Activated T-cell treated with anti-CD3 and anti-CD28 coated beads, Interleukin-2, amount 50 U/mL, for 4 hours (primary cell): ENCODE data around the gene MIEF2. TPM values are rescaled to one million over a fixed set of nuclear protein-coding genes. Genes with fewer than 3 reads are reported as not detected.
"Not testable (repeated sequence)": the region's sequence is repeated elsewhere in the genome, so short reads cannot be mapped to it uniquely, and the experiment has no call there.

Experiments used
- ATAC-seq, 2 donors: fragments of 200-7000 bp; cut with Tn5 transposase; one replicate each; pipeline ENCODE4 v1.10.0; 2021
- DNase-seq: peaks from one replicate; pipeline ENCODE4 v3.0.0-alpha.2; 2020
- H3K27me3 Mint-ChIP-seq: one replicate; pipeline ENCODE4 v1.8.0; 2021; ENCODE audit warnings: low read depth, mixed read lengths
- H3K36me3 Mint-ChIP-seq: one replicate; pipeline ENCODE4 v1.8.0; 2022; ENCODE audit warnings: mixed read lengths; ENCODE audit not compliant: insufficient read depth
- H3K4me1 Mint-ChIP-seq: one replicate; pipeline ENCODE4 v1.8.0; 2021; ENCODE audit warnings: low read depth, mixed read lengths
- H3K4me3 Mint-ChIP-seq: one replicate; pipeline ENCODE4 v1.8.0; 2021; ENCODE audit warnings: mild to moderate bottlenecking, moderate library complexity, mixed read lengths
- H3K9me3 Mint-ChIP-seq: one replicate; pipeline ENCODE4 v1.8.0; 2021; ENCODE audit warnings: mixed read lengths
- total RNA-seq, 3 donors: library from RNA; stranded (reverse); gene quantifications; one replicate each; pipeline ENCODE4 v1.2.1, GENCODE V29; 2021

The MIEF2 gene
- total RNA-seq, 3 donors from 2014 or later, result 1.5 to 3.0 (median 2.1) TPM

GRCh38 chr17:18278867-18279266 is 18.4 kb downstream of the MIEF2 start:
- H3K36me3 Mint-ChIP-seq, result peaks cover 24% of the 10 kb centered on the region
- H3K4me3 Mint-ChIP-seq, result no peak overlapping the region
- DNase-seq (no peak), ATAC-seq (no peak)
- no peaks in the 10 kb centered on the region for H3K27me3 Mint-ChIP-seq
- no peaks in the 10 kb centered on the region for H3K9me3 Mint-ChIP-seq
- no peaks in the 10 kb centered on the region for H3K4me1 Mint-ChIP-seq

- Mint-ChIP-seq H3K9me3 (no peaks in the 10 kb centered on the region), H3K4me1 (no peaks in the 10 kb centered on the region), H3K36me3 (peaks cover 34% of the 10 kb centered on the region), H3K27me3 (no peaks in the 10 kb centered on the region), H3K4me3 (no peak overlapping the region)
- no peak for ATAC-seq
- no peak for DNase-seq
These were observed 19.8 kb downstream of the MIEF2 start for GRCh38 chr17:18280249-18280648.

- H3K27me3 Mint-ChIP-seq, result no peaks in the 10 kb centered on the region
These were observed 20.4 kb downstream of the MIEF2 start for GRCh38 chr17:18280766-18281371.

GRCh38 chr17:18281788-18282187 is 21.3 kb downstream of the MIEF2 start:
- ATAC-seq, result no peak
- no peaks in the 10 kb centered on the region for H3K4me1 Mint-ChIP-seq
- no peaks in the 10 kb centered on the region for H3K9me3 Mint-ChIP-seq
- no peak overlapping the region for H3K4me3 Mint-ChIP-seq
- no peak for DNase-seq
- peaks cover 37% of the 10 kb centered on the region for H3K36me3 Mint-ChIP-seq
- H3K27me3 Mint-ChIP-seq, result no peaks in the 10 kb centered on the region

More at GRCh38 chr17:18280766-18281371, 20.4 kb downstream of the MIEF2 start:
- Mint-ChIP-seq H3K4me1 (no peaks in the 10 kb centered on the region), H3K36me3 (peaks cover 34% of the 10 kb centered on the region), H3K4me3 (no peak overlapping the region), H3K9me3 (no peaks in the 10 kb centered on the region)
- ATAC-seq (no peak), DNase-seq (no peak)

- no peak for DNase-seq
- Mint-ChIP-seq H3K27me3 (no peaks in the 10 kb centered on the region), H3K4me3 (no peak overlapping the region), H3K4me1 (no peaks in the 10 kb centered on the region), H3K9me3 (no peaks in the 10 kb centered on the region), H3K36me3 (peaks cover 45% of the 10 kb centered on the region)
- ATAC-seq, result no peak
These were observed 24.8 kb downstream of the MIEF2 start for GRCh38 chr17:18285296-18285695.

GRCh38 chr17:18291718-18292540 is 31.5 kb downstream of the MIEF2 start:
- peaks cover 32% of the 10 kb centered on the region for H3K36me3 Mint-ChIP-seq
- no peak overlapping the region for H3K4me3 Mint-ChIP-seq
- H3K9me3 Mint-ChIP-seq, result no peaks in the 10 kb centered on the region
- DNase-seq (no peak), ATAC-seq (no peak)
- no peaks in the 10 kb centered on the region for H3K27me3 Mint-ChIP-seq
- H3K4me1 Mint-ChIP-seq, result no peaks in the 10 kb centered on the region

- DNase-seq, H3K4me1 Mint-ChIP-seq, H3K4me3 Mint-ChIP-seq, H3K27me3 Mint-ChIP-seq, ATAC-seq, H3K9me3 Mint-ChIP-seq: not testable (repeated sequence)
- peaks cover 28% of the 10 kb centered on the region for H3K36me3 Mint-ChIP-seq
These were observed 37.6 kb downstream of the MIEF2 start for GRCh38 chr17:18298061-18298460.

- no peaks in the 10 kb centered on the region for H3K9me3 Mint-ChIP-seq
- peaks cover 32% of the 10 kb centered on the region for H3K36me3 Mint-ChIP-seq
These were observed 40.4 kb downstream of the MIEF2 start for GRCh38 chr17:18300725-18301480.

GRCh38 chr17:18303206-18303605 is 42.7 kb downstream of the MIEF2 start:
- not testable (repeated sequence) for H3K9me3 Mint-ChIP-seq, ATAC-seq, DNase-seq, H3K4me1 Mint-ChIP-seq, H3K4me3 Mint-ChIP-seq, H3K27me3 Mint-ChIP-seq
- peaks cover 30% of the 10 kb centered on the region for H3K36me3 Mint-ChIP-seq

More at GRCh38 chr17:18300725-18301480, 40.4 kb downstream of the MIEF2 start:
- ATAC-seq (no peak), DNase-seq (no peak)
- Mint-ChIP-seq H3K4me1 (no peaks in the 10 kb centered on the region), H3K27me3 (no peaks in the 10 kb centered on the region), H3K4me3 (no peak overlapping the region)

GRCh38 chr17:18309202-18309601 is 48.7 kb downstream of the MIEF2 start:
- no peaks in the 10 kb centered on the region for H3K9me3 Mint-ChIP-seq
- peaks cover 29% of the 10 kb centered on the region for H3K4me1 Mint-ChIP-seq
- no peak overlapping the region for H3K4me3 Mint-ChIP-seq
- H3K27me3 Mint-ChIP-seq, result no peaks in the 10 kb centered on the region
- no peak for DNase-seq
- ATAC-seq, result no peak
- H3K36me3 Mint-ChIP-seq, result peaks cover 21% of the 10 kb centered on the region

GRCh38 chr17:18314059-18314730 is 53.7 kb downstream of the MIEF2 start:
- Mint-ChIP-seq H3K4me3 (peak overlapping the region; percentile 94), H3K4me1 (peaks cover 69% of the 10 kb centered on the region), H3K9me3 (no peaks in the 10 kb centered on the region), H3K36me3 (peaks cover 25% of the 10 kb centered on the region), H3K27me3 (no peaks in the 10 kb centered on the region)
- DNase-seq, result peak; percentile 11
- peak in 1 of 2 donors; percentile 9 for ATAC-seq

- no peaks in the 10 kb centered on the region for H3K27me3 Mint-ChIP-seq
- peaks cover 25% of the 10 kb centered on the region for H3K36me3 Mint-ChIP-seq
- H3K4me1 Mint-ChIP-seq, result peaks cover 76% of the 10 kb centered on the region
- peak; percentile 95 for DNase-seq
- peak; percentile 96 to 97 for ATAC-seq
- H3K4me3 Mint-ChIP-seq, result peak within 1 kb of the TSS; percentile 94
- H3K9me3 Mint-ChIP-seq, result no peaks in the 10 kb centered on the region
These were observed 54.5 kb downstream of the MIEF2 start, which contains the start of the genes SMCR8 and TOP3A for GRCh38 chr17:18314731-18315561. SMCR8 (plus strand) TSS chr17:18315293; CDS start chr17:18315790, 497 bp downstream. TOP3A (minus strand) TSS chr17:18314994; CDS start chr17:18314778, 216 bp downstream.

- Mint-ChIP-seq H3K9me3 (no peaks in the 10 kb centered on the region), H3K4me1 (peaks cover 78% of the 10 kb centered on the region), H3K27me3 (no peaks in the 10 kb centered on the region), H3K4me3 (peak overlapping the region; percentile 94), H3K36me3 (peaks cover 25% of the 10 kb centered on the region)
- DNase-seq, result no peak
- ATAC-seq, result peak in 1 of 2 donors; percentile 3
These were observed 55.1 kb downstream of the MIEF2 start for GRCh38 chr17:18315562-18315922.
